ENCODE results near the gene NINJ2. TPM values are rescaled to one million over a fixed set of nuclear protein-coding genes. Genes with fewer than 3 reads are reported as not detected.

NINJ2 gene
- total and polyA plus RNA-seq, 10 of the 15 experiments (the other 5 are each of a cell fraction or from before 2014, with no cell fraction given) = 8.9 to 51.6 (median 21.3) TPM

GRCh38 chr12:650983-651382, 12.3 kb downstream of the NINJ2 start:
- Histone ChIP-seq H3K27ac (ENCODE audit: control insufficient read depth, insufficient read depth) (no peak overlapping the region), H2AFZ (ENCODE audit: control insufficient read depth, low read depth, low read length) (no peak overlapping the region), H3K79me2 (ENCODE audit: control insufficient read depth, insufficient read depth, low read length) (no peaks in the 10 kb centered on the region; the same call in 1 of the 2 replicates), H3K4me1 (ENCODE audit: control insufficient read depth, insufficient read depth, low read length) (peaks cover 30% of the 10 kb centered on the region), H3K36me3 (ENCODE audit: control insufficient read depth in 2 of 2, insufficient read depth in 2 of 2, low read length in 1 of 2) (peaks cover 0 to 3% of the 10 kb centered on the region in 2 experiments; a peak in 1 of 4 replicates), H3K4me2 (ENCODE audit: control insufficient read depth, insufficient read depth) (no peak overlapping the region), H3K9me3 (replicated peaks; ENCODE audit: control insufficient read depth, insufficient read depth, low read length) (no peaks in the 10 kb centered on the region; the same call in 2 of the 3 replicates), H3K9ac (ENCODE audit: control insufficient read depth, insufficient read depth, low read length) (no peak overlapping the region), H4K20me1 (ENCODE audit: control insufficient read depth, insufficient read depth) (no peaks in the 10 kb centered on the region), H3K27me3 (replicated peaks in 1 of 2; ENCODE audit: control insufficient read depth in 2 of 2, insufficient read depth in 2 of 2, low read length in 1 of 2) (no peaks in the 10 kb centered on the region), H3K4me3 (no peak overlapping the region)
- WGBS (ENCODE audit: insufficient coverage, insufficient replicate concordance, low lambda C conversion rate, missing lambda C conversion rate) = 78% methylated on average over 3 of the region's 3 CpGs
- BruUV-seq (replicated peaks) = no TSS peak
- ChIA-PET RAD21 (ENCODE audit: unreplicated experiment) (interaction anchor here (1.3 to 2.8 kb wide), 5 partner anchors 23 to 161 kb away, joined by 4 to 9 read pairs (median 5); no protein-coding TSS in a partner anchor), POLR2A (interaction anchor here (1.2 kb wide), 1 partner anchor 10 kb away, joined by 4 read pairs; no protein-coding TSS in a partner anchor), SMC1A (ENCODE audit: uncharacterized antibody, unreplicated experiment) (interaction anchor here (1.0 to 4.0 kb wide), 6 partner anchors 12 to 104 kb away, joined by 3 to 17 read pairs (median 7); partner anchors contain the start of gene NINJ2), CTCF (interaction anchor here (1.0 to 1.5 kb wide), 3 partner anchors 99 to 162 kb away, joined by 3 to 6 read pairs (median 5); no protein-coding TSS in a partner anchor)
- DNase-seq (ENCODE audit: low read depth, low spot score) (no peak), FAIRE-seq (no peak), ATAC-seq (peak; percentile 64)
- intact Hi-C loops (cut with micrococcal nuclease; ENCODE audit: unreplicated experiment) (no loop called here), in situ Hi-C loops (cut with MboI) (no loop called here)
- TF ChIP-seq ASH2L (IDR thresholded peaks at IDR 0.05; ENCODE audit: borderline replicate concordance, low read depth) (no peak), SMC3 (IDR thresholded peaks at IDR 0.05; ENCODE audit: borderline replicate concordance, low read length) (peak; percentile 13; the same call in 1 of the 2 replicates), CTCF (IDR thresholded peaks at IDR 0.05 in 2 of 3, conservative IDR thresholded peaks at IDR 0.05 in 1 of 3; ENCODE audit: control insufficient read depth in 2 of 3, extremely low read depth in 1 of 3, insufficient read depth in 1 of 3, low read depth in 3 of 3, low read length in 3 of 3) (peak; percentile 27 to 38 (median 31); a peak in 4 of 6 replicates), GATAD2B (conservative IDR thresholded peaks at IDR 0.05; ENCODE audit: low read depth) (no peak), RAD21 (IDR thresholded peaks at IDR 0.05; ENCODE audit: insufficient read depth, low read depth, low read length) (peak; percentile 57), SPI1 (IDR thresholded peaks at IDR 0.05; ENCODE audit: borderline replicate concordance, insufficient read depth, low read depth, low read length) (no peak)

Data from GM12878 (cell line).